ENCODE data around the gene RPS24. TPM values are rescaled to one million over a fixed set of nuclear protein-coding genes. Genes with fewer than 3 reads are reported as not detected.

The RPS24 gene
- total RNA-seq, 2 experiments from 2014 or later, result 1,812 to 1,903 TPM

GRCh38 chr10:78007172-78007571, 26.5 kb upstream of the RPS24 start:
- CTCF ChIA-PET, result no interaction called here
- TF ChIP-seq CTCF (IDR thresholded peaks at IDR 0.05), result no peak
- Mint-ChIP-seq H3K4me1 (ENCODE audit: low read depth) (no peaks in the 10 kb centered on the region), H3K9me3 (no peaks in the 10 kb centered on the region), H3K4me3 (no peak overlapping the region), H3K27ac (no peak overlapping the region), H3K36me3 (ENCODE audit: low read depth) (peaks cover 95% of the 10 kb centered on the region), H3K27me3 (no peaks in the 10 kb centered on the region)
- H3K4me3 ChIP-seq (ENCODE audit: low read length), result no peak overlapping the region
- intact Hi-C loops (cut with DNase I, micrococcal nuclease), result no loop called here
- H3K36me3 ChIP-seq (ENCODE audit: insufficient read depth, low read length), result peaks cover 88% of the 10 kb centered on the region
- ATAC-seq (ENCODE audit: poor library complexity) (no peak), DNase-seq (no peak)
- no peaks in the 10 kb centered on the region for H3K27me3 ChIP-seq (ENCODE audit: control insufficient read depth in 1 of 2, insufficient read depth in 2 of 2, low read length in 2 of 2)
- no peaks in the 10 kb centered on the region for H3K9me3 ChIP-seq (ENCODE audit: control insufficient read depth in 1 of 2, insufficient read depth in 1 of 2, low read length in 2 of 2)
- no peak overlapping the region for H3K27ac ChIP-seq (ENCODE audit: low read depth in 1 of 2, low read length in 2 of 2)
- POLR2A ChIA-PET, result no interaction called here
- no peaks in the 10 kb centered on the region for H3K4me1 ChIP-seq (ENCODE audit: insufficient read depth, low read length)

- intact Hi-C loops (cut with DNase I, micrococcal nuclease), result no loop called here
- H3K4me3 Mint-ChIP-seq, result no peak overlapping the region
- no peak for TF ChIP-seq CTCF (IDR thresholded peaks at IDR 0.05)
- ChIA-PET CTCF (interaction anchor here (0.6 kb wide), 1 partner anchor 954 kb away, joined by 3 read pairs; no protein-coding TSS in a partner anchor), POLR2A (no interaction called here)
- DNase-seq (no peak), ATAC-seq (ENCODE audit: poor library complexity) (no peak)
- Histone ChIP-seq H3K4me1 (ENCODE audit: insufficient read depth, low read length) (no peaks in the 10 kb centered on the region), H3K27ac (ENCODE audit: low read depth in 1 of 2, low read length in 2 of 2) (no peak overlapping the region), H3K27me3 (ENCODE audit: control insufficient read depth in 1 of 2, insufficient read depth in 2 of 2, low read length in 2 of 2) (no peaks in the 10 kb centered on the region), H3K9me3 (ENCODE audit: control insufficient read depth in 1 of 2, insufficient read depth in 1 of 2, low read length in 2 of 2) (no peaks in the 10 kb centered on the region), H3K4me3 (ENCODE audit: low read length) (no peak overlapping the region), H3K36me3 (ENCODE audit: insufficient read depth, low read length) (peaks cover 91% of the 10 kb centered on the region)
- no peak overlapping the region for H3K27ac Mint-ChIP-seq
- H3K36me3 Mint-ChIP-seq (ENCODE audit: low read depth), result peaks cover 93% of the 10 kb centered on the region
- no peaks in the 10 kb centered on the region for H3K4me1 Mint-ChIP-seq (ENCODE audit: low read depth)
- H3K9me3 Mint-ChIP-seq, result no peaks in the 10 kb centered on the region
- no peaks in the 10 kb centered on the region for H3K27me3 Mint-ChIP-seq
Observed at GRCh38 chr10:78009662-78010061, 24.0 kb upstream of the RPS24 start.

GRCh38 chr10:78010278-78010677, 23.4 kb upstream of the RPS24 start:
- H3K36me3 Mint-ChIP-seq (ENCODE audit: low read depth), result peaks cover 93% of the 10 kb centered on the region
- no peaks in the 10 kb centered on the region for H3K4me1 Mint-ChIP-seq (ENCODE audit: low read depth)
- TF ChIP-seq CTCF (IDR thresholded peaks at IDR 0.05), result no peak
- no peak overlapping the region for H3K4me3 ChIP-seq (ENCODE audit: low read length)
- CTCF ChIA-PET, result interaction anchor here (0.5 to 0.6 kb wide), 2 partner anchors 9 to 953 kb away, joined by 3 to 4 read pairs; no protein-coding TSS in a partner anchor
- no peaks in the 10 kb centered on the region for H3K9me3 Mint-ChIP-seq
- ATAC-seq (ENCODE audit: poor library complexity) (no peak), DNase-seq (no peak)
- H3K4me3 Mint-ChIP-seq, result no peak overlapping the region
- H3K27ac ChIP-seq (ENCODE audit: low read depth in 1 of 2, low read length in 2 of 2), result no peak overlapping the region
- H3K36me3 ChIP-seq (ENCODE audit: insufficient read depth, low read length), result peaks cover 90% of the 10 kb centered on the region
- no peak overlapping the region for H3K27ac Mint-ChIP-seq
- H3K27me3 ChIP-seq (ENCODE audit: control insufficient read depth in 1 of 2, insufficient read depth in 2 of 2, low read length in 2 of 2), result no peaks in the 10 kb centered on the region
- no peaks in the 10 kb centered on the region for H3K27me3 Mint-ChIP-seq
- POLR2A ChIA-PET, result no interaction called here
- no peaks in the 10 kb centered on the region for H3K9me3 ChIP-seq (ENCODE audit: control insufficient read depth in 1 of 2, insufficient read depth in 1 of 2, low read length in 2 of 2)
- no peaks in the 10 kb centered on the region for H3K4me1 ChIP-seq (ENCODE audit: insufficient read depth, low read length)
- intact Hi-C loops (cut with DNase I, micrococcal nuclease), result no loop called here

All from CD4-positive, alpha-beta T cell (primary cell).